ENCODE measurements around the gene ZER1. TPM values are rescaled to one million over a fixed set of nuclear protein-coding genes. Genes with fewer than 3 reads are reported as not detected.

ZER1 gene
- total RNA-seq, 1 donor = 23.4 TPM

GRCh38 chr9:128718475-128718874, 53.3 kb downstream of the ZER1 start:
- no peaks in the 10 kb centered on the region for H3K9me3 ChIP-seq (ENCODE audit: low read depth, low read length)
- peaks cover 9% of the 10 kb centered on the region for H3K4me1 ChIP-seq (ENCODE audit: insufficient read depth, low read length)
- H3K4me3 ChIP-seq (ENCODE audit: low read length) = no peak overlapping the region
- no peaks in the 10 kb centered on the region for H3K27me3 ChIP-seq (ENCODE audit: insufficient read depth, low read length)

GRCh38 chr9:128718047-128718446, 53.7 kb downstream of the ZER1 start:
- H3K4me3 ChIP-seq (ENCODE audit: low read length) = no peak overlapping the region
- H3K27me3 ChIP-seq (ENCODE audit: insufficient read depth, low read length) = no peaks in the 10 kb centered on the region
- no peaks in the 10 kb centered on the region for H3K9me3 ChIP-seq (ENCODE audit: low read depth, low read length)
- peaks cover 5% of the 10 kb centered on the region for H3K4me1 ChIP-seq (ENCODE audit: insufficient read depth, low read length)

DNA sequence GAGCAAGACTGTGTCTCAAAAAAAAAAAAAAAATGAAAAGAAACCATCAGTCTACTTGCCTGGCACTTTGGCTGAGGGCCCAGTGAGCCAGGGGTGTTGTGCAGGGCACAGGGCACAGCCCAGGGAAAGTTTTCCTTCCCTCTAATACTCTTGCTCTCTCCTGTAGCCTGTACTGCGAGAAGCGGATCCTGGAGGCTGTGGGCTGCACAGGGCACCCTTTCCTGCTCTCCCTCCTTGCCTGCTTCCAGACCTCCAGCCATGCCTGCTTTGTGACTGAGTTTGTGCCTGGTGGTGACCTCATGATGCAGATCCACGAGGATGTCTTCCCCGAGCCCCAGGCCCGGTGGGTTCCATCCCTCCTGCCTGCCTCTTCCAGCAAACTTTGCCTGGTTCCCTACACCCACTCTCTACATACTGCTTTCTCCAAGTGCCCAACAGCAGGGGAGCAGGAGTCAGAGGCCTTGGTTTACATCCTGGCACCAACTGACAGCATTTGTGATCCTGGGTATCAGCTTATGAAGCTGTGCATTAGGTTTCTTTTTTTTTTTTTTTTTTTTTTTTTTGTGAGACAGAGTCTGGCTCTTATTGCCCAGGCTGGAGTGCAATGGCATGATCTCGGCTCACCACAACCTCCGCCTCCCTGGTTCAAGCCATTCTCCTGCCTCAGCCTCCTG, 55.0 kb downstream of the ZER1 start:
- Histone ChIP-seq H3K4me1 (ENCODE audit: insufficient read depth, low read length) (no peaks in the 10 kb centered on the region), H3K4me3 (ENCODE audit: low read length) (no peak overlapping the region), H3K27me3 (ENCODE audit: insufficient read depth, low read length) (no peaks in the 10 kb centered on the region), H3K9me3 (ENCODE audit: low read depth, low read length) (no peaks in the 10 kb centered on the region)

- H3K27me3 ChIP-seq (ENCODE audit: insufficient read depth, low read length) = no peaks in the 10 kb centered on the region
- H3K9me3 ChIP-seq (ENCODE audit: low read depth, low read length) = no peaks in the 10 kb centered on the region
- H3K4me3 ChIP-seq (ENCODE audit: low read length) = no peak overlapping the region
- H3K4me1 ChIP-seq (ENCODE audit: insufficient read depth, low read length) = no peaks in the 10 kb centered on the region
These were observed 56.3 kb downstream of the ZER1 start for GRCh38 chr9:128715436-128715750.

DNA sequence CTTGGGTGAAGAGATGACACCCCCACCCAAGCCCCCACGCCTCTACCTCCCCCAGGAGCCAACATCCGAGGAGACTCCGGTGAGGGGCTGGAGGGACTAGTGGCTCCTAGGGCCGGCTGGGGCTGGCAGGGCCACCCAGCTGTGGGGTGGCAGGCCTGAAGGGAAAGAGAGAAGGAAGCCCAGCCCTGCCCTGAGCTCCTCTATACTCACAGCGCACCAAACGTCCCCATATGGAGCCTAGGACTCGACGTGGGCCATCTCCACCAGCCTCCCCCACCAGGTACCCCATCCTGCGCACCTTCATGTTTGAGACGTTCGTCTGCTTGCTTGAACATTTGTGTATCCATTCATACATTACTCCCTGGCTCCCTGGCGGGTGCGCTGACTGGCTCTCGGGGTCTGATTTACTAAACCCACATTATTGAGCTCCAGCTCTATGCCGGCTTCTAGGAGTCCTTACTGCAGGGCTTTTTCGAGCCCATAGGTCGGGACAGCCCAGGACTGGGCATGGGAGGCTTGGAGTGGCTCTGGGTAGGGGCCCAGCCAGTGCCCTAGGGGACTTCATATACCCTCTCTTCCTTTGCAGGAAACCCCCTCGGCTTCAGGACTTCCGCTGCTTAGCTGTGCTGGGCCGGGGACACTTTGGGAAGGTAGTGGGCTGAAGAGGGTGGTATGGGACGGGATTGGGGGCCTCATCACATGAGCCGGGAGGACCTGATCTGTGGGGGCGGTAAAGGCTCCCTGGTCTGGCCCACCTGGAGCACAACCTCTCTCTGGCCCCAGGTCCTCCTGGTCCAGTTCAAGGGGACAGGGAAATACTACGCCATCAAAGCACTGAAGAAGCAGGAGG, 56.9 kb downstream of the ZER1 start:
- no peak overlapping the region for H3K4me3 ChIP-seq (ENCODE audit: low read length)
- H3K27me3 ChIP-seq (ENCODE audit: insufficient read depth, low read length) = no peaks in the 10 kb centered on the region
- no peaks in the 10 kb centered on the region for H3K9me3 ChIP-seq (ENCODE audit: low read depth, low read length)
- H3K4me1 ChIP-seq (ENCODE audit: insufficient read depth, low read length) = no peaks in the 10 kb centered on the region

GRCh38 chr9:128713941-128714573, 57.7 kb downstream of the ZER1 start:
- H3K27me3 ChIP-seq (ENCODE audit: insufficient read depth, low read length) = no peaks in the 10 kb centered on the region
- no peaks in the 10 kb centered on the region for H3K9me3 ChIP-seq (ENCODE audit: low read depth, low read length)
- H3K4me1 ChIP-seq (ENCODE audit: insufficient read depth, low read length) = no peaks in the 10 kb centered on the region
- no peak overlapping the region for H3K4me3 ChIP-seq (ENCODE audit: low read length)

- H3K4me1 ChIP-seq (ENCODE audit: insufficient read depth, low read length) = no peaks in the 10 kb centered on the region
- H3K9me3 ChIP-seq (ENCODE audit: low read depth, low read length) = no peaks in the 10 kb centered on the region
- H3K27me3 ChIP-seq (ENCODE audit: insufficient read depth, low read length) = no peaks in the 10 kb centered on the region
- no peak overlapping the region for H3K4me3 ChIP-seq (ENCODE audit: low read length)
These were observed 58.3 kb downstream of the ZER1 start for GRCh38 chr9:128713411-128713780.

GRCh38 chr9:128712451-128713410, 59.0 kb downstream of the ZER1 start:
- Histone ChIP-seq H3K9me3 (ENCODE audit: low read depth, low read length) (no peaks in the 10 kb centered on the region), H3K27me3 (ENCODE audit: insufficient read depth, low read length) (no peaks in the 10 kb centered on the region), H3K4me3 (ENCODE audit: low read length) (no peak overlapping the region), H3K4me1 (ENCODE audit: insufficient read depth, low read length) (no peaks in the 10 kb centered on the region)

DNA sequence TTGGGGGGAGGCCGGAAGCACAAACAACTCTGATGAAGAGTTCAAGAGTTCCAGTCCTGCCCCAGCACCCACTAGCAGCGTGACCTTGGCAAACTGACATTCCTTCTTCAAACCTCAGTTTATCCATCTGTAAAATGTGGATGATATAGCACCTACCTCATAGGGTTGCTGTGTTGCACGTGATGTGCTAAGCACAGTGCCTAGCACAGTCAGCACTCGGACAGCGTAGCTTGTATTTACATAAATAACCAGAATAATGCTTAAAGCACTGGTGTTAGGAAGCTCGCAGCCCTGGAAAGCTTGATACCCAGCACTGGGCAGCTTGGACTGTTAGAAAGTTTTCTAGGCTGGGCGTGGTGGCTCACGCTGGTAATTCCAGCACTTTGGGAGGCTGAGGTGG, 64.3 kb downstream of the ZER1 start:
- no peaks in the 10 kb centered on the region for H3K9me3 ChIP-seq (ENCODE audit: low read depth, low read length)
- no peaks in the 10 kb centered on the region for H3K27me3 ChIP-seq (ENCODE audit: insufficient read depth, low read length)
- no peak overlapping the region for H3K4me3 ChIP-seq (ENCODE audit: low read length)
- H3K4me1 ChIP-seq (ENCODE audit: insufficient read depth, low read length) = peaks cover 5% of the 10 kb centered on the region

DNA sequence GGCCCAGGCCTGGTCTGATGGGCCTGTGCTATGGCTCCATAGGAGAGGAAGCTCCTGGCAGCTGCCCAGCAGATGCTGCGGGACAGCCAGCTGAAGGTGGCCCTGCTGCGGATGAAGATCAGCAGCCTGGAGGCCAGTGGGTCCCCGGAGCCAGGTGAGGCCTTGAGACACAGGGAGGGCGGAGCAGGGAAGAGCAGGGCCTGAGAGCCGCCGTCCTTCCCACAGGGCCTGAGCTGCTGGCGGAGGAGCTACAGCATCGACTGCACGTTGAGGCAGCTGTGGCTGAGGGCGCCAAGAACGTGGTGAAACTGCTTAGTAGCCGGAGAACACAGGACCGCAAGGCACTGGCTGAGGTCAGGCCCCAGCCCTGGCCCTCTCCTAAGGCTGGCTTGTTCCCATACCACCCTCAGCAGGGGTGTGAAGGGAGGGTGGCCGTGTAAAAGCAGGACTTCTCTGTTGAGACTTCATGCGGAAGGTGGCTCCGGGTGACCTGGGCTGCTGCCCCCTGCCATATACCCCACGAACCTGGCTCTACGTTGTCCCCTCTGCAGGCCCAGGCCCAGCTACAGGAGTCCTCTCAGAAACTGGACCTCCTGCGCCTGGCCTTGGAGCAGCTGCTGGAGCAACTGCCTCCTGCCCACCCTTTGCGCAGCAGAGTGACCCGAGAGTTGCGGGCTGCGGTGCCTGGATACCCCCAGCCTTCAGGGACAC, 64.9 kb downstream of the ZER1 start:
- peaks cover 10% of the 10 kb centered on the region for H3K4me1 ChIP-seq (ENCODE audit: insufficient read depth, low read length)
- H3K9me3 ChIP-seq (ENCODE audit: low read depth, low read length) = no peaks in the 10 kb centered on the region
- H3K27me3 ChIP-seq (ENCODE audit: insufficient read depth, low read length) = no peaks in the 10 kb centered on the region
- no peak overlapping the region for H3K4me3 ChIP-seq (ENCODE audit: low read length)

- Histone ChIP-seq H3K4me3 (ENCODE audit: low read length) (no peak overlapping the region), H3K27me3 (ENCODE audit: insufficient read depth, low read length) (no peaks in the 10 kb centered on the region), H3K9me3 (ENCODE audit: low read depth, low read length) (no peaks in the 10 kb centered on the region), H3K4me1 (ENCODE audit: insufficient read depth, low read length) (peaks cover 15% of the 10 kb centered on the region)
These were observed 65.7 kb downstream of the ZER1 start for GRCh38 chr9:128706045-128706444.

DNA sequence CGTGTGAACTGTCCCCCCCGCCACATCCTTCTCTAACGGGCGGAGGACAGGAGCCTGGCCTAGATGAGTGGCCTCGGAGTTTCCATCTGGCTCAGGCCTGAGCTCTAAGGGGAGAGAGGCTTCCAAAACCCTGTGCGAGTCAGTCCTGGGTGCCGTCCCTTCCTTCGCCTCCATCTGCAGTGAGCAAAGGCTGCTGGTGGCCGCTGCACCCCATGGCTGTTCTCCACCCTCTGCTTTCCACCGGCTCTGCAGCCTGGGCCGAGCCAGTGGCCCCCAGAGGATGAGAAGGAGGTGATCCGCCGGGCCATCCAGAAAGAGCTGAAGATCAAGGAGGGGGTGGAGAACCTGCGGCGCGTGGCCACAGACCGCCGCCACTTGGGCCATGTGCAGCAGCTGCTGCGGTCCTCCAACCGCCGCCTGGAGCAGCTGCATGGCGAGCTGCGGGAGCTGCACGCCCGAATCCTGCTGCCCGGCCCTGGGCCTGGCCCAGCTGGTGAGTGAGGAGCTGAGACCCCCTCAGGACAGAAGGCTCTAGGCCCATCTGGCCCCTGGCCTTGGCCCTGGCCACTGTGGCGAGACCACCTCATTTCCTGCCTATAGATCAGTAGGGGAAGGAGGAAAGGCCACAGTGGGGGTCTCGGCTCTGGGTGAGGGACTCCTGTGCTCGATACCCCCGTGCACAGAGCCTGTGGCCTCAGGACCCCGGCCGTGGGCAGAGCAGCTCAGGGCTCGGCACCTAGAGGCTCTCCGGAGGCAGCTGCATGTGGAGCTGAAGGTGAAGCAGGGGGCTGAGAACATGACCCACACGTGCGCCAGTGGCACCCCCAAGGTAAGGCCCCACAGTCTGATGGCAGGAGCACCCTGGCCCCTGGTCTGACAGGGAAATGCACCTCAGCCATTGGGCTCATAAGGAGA, 66.4 kb downstream of the ZER1 start:
- no peak overlapping the region for H3K4me3 ChIP-seq (ENCODE audit: low read length)
- no peaks in the 10 kb centered on the region for H3K27me3 ChIP-seq (ENCODE audit: insufficient read depth, low read length)
- H3K4me1 ChIP-seq (ENCODE audit: insufficient read depth, low read length) = peaks cover 15% of the 10 kb centered on the region
- H3K9me3 ChIP-seq (ENCODE audit: low read depth, low read length) = no peaks in the 10 kb centered on the region

DNA sequence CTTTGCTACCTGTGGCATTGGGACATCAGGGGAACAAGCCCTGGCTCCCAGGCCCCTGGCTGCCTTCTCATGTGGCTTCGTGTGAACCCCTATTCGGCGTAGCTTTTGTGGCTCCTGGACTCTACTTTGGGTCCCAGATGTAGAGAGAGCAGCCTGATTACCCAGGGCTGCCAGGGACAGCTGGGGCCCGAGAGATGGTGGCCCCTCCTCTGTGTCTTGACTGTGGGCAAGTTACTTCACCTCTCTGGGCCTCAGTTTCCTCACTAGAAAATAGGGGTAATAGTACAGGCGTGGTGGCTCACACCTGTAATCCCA, 67.4 kb downstream of the ZER1 start:
- no peaks in the 10 kb centered on the region for H3K9me3 ChIP-seq (ENCODE audit: low read depth, low read length)
- no peaks in the 10 kb centered on the region for H3K27me3 ChIP-seq (ENCODE audit: insufficient read depth, low read length)
- peaks cover 15% of the 10 kb centered on the region for H3K4me1 ChIP-seq (ENCODE audit: insufficient read depth, low read length)
- no peak overlapping the region for H3K4me3 ChIP-seq (ENCODE audit: low read length)

Data from mononuclear cell (primary cell).